ENCODE results near the gene RIPPLY2.
"Not testable (repeated sequence)": the region's sequence is repeated elsewhere in the genome, so short reads cannot be mapped to it uniquely, and the experiment has no call there.

DNA sequence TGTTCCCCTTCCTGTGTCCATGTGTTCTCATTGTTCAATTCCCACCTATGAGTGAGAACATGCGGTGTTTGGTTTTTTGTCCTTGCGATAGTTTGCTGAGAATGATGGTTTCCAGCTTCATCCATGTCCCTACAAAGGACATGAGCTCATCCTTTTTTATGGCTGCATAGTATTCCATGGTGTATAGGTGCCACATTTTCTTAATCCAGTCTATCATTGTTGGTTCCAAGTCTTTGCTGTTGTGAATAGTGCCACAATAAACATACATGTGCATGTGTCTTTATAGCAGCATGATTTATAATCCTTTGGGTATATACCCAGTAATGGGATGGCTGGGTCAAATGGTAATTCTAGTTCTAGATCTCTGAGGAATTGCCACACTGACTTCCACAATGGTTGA lies 43.9 kb downstream of the RIPPLY2 start:
- TF ChIP-seq CTCF (IDR thresholded peaks at IDR 0.05); ZFX (IDR thresholded peaks at IDR 0.05; ENCODE audit: borderline replicate concordance): not testable (repeated sequence)
